Measurements from ENCODE around the gene SLC7A9.
"Not testable (repeated sequence)": the region's sequence is repeated elsewhere in the genome, so short reads cannot be mapped to it uniquely, and the experiment has no call there.

SLC7A9 gene

DNA sequence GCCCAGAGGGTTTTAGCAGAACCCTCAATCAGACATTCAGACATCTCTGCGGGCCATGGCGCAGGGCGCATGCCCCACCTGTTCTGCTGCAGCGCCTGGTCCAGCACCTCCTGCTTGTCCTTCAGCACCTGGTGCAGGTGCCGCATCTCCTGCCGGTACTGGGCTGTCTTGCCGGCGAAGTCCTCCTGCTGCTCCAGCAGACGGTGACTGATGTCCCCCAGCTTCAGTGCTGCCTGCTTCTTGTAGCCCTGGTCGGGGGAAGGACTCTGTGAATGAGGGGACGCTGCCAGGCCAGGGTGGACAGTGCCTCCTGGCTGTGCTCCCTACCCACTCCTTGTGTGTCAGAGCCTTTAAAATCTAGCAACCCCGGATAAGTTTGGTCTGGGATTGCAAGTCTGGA is 12.2 kb upstream of the SLC7A9 start:
- no peak for DNase-seq

DNA sequence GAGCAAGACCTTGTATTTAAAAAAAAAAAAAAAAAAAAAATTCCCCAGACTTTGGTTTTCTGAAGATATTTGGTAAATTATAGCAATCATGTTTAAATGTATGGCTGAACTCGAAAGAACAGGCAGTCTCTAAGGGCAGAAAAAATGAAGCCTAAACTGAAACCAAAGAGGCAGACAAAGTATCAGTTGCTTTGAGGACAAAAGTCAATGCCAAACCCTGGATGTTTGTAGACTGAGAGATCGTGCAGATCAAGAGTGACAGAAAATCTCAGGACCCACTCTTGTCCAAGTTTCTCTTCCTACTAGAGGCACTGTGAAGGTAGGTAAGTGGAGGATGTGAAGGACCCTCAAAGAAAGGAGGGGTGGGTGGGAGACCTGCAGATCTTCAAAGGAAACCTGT is 11.1 kb upstream of the SLC7A9 start:
- no peak for DNase-seq

DNA sequence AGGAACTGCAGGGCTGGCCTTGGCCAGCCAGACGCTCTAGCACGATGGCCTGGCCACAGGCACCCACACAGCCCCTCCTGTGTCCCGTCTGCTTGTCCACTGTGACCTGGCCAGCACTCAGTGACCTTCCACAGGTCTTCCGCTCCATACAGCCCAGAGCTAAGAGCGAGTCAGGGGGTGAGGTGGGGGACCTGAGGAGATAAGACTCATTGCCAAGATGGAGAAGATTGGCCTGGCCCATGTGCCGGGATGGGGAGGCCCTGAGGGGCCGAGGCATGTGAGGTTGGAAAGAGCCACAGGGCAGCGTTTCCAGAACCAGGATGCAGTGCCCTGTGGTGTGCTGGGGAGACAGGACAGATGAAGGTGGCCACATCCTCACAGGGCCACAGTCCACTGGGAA is 10.2 kb upstream of the SLC7A9 start:
- DNase-seq, result no peak

DNA sequence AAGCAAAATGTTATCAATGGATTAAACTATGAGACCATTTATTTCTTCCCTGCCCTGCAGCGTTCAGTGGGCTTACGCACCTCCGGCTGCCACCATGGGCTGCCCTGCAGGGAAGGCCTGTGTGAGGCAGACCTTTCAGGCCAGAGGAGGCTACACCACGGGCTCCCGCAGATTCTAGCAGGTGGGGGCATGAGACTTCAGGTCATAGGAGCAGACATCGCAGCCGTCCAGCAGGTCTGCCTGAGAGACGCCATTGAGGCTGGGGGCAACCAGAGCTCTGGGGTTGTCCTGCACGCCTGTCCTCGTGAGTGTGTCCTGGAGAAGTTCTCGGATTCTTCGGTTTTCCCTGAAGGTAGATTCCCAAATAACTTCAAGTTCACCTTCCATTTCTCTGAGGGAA is 9.4 kb upstream of the SLC7A9 start:
- no peak for DNase-seq

DNA sequence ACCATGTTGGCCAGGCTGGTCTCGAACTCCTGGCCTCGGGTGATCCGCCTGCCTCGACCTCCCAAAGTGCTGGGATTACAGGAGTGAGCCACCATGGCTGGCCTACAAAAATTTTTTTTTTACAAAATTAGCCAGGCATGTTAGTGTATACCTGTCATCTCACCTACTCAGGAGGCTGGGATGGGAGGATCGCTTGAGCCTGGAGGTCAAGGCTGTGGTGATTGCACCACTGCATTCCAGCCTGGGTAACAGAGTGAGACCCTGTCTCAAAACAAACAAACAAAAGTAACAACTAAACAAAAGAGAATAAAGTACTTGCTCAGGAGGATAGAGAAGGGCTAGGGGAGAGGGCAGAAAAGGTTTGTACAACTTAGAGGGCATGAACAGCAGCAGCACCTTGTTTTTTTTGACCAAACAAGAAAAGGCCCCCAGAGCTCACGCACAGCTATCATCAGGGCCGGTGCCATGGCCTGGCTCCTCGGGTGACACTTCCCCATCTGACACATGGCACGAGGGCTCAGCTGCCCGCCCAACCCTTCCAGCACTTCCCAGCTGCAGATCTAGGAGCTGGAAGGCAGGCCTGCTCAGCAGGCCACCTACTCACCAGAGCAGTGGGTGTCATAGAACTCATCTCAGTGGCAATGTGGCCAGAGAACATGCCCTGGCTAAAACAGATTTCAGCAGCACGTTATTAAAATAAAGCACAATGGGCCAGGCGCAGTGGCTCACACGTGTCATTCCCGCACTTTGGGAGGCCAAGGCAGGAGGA is 8.6 kb upstream of the SLC7A9 start:
- no peak for DNase-seq

DNA sequence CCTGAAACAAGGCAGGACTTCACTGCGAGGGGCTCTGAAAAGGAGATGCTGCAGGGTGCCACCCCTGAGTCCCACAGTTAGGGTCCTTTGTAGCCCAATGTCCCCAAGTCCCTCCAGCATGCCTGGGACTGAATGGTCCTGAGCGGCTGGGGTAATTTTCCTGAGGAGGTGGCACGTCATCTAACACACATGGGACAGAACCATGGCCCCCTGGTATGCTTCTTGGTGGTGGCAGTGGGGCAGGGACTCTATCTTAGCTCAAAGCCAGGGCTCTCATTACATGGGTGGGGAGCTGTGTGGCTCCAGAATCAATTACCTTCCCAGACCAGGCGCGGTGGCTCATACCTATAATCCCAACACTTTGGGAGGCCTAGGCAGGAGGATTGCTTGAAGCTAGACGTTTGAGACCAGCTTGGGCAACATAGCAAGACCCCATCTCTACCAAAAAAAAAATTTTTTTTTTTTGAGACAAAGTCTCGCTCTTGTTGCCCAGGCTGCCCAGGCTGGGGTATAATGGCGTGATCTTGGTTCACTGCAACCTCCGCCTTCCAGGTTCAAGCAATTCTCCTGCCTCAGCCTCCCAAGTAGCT is 7.9 kb upstream of the SLC7A9 start:
- DNase-seq, result no peak

DNA sequence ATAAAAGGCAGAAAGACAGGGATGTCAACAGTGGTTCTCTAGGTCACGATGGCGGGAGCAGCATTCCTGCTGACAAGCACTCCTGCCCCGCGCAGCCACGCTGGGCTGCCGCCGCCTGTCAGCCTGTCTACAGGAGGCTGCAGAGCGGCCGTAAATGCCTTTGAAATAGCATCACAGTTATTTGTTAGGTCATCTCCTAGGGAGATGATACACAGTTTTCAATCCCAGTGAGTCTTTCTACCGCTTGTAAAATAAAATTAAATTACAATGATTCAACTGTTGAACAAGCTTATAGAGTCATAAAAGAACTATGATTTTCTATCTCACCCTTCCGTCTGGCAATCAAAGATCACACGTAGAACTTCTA is 7.3 kb upstream of the SLC7A9 start:
- no peak for DNase-seq

DNA sequence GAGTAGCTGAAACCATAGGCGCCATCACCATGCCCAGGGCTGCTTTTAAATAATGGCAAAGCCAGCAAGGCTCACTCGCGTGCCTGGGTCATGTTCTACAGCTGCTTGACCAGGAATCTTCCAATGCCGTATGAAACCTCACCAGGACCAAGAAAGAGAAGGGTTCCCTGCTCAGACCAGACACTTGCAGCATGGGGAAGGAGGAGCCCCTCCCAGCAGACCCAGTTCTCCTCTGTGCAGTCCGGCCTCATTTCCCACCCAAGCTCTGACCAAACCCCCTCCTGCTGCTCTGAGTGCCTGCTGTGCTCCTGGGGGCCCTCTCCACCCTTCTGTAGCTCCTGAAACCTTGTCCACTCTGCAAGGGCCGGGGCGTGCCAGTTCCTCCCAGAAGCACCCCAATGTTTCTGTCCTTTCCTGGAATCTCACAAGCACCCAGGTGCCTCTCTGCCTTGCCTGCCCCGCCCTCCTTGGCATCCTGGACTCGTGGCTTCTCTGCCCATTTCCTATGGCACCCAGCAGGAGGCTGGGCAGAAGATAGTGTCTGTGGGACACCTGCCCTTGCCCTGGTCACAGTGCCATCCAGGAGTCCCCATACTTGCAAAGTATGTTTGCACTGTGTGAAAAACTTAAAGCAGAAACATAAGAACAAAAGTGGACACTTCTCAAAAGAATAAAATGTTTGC is 6.8 kb upstream of the SLC7A9 start:
- no peak for DNase-seq

DNA sequence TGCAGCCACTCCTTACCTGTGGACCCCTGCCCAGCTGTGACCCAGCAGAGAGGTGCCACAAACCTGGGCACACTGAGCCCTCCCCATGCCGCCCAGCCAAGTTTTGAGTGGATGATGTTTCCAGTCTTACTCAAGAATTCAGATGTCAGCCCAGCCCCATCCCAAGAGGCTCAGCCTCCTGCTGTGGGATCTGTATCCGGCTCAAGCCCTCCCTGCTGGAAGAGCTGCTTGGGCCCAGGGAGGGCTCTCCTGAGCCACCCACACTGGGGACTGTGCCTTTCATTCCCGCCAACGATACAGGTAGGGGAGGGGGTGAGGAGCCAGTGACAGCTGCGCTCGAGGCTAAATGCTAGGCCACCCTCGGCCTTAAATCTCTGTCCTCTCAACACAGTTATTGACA is 5.9 kb upstream of the SLC7A9 start:
- DNase-seq, result no peak

DNA sequence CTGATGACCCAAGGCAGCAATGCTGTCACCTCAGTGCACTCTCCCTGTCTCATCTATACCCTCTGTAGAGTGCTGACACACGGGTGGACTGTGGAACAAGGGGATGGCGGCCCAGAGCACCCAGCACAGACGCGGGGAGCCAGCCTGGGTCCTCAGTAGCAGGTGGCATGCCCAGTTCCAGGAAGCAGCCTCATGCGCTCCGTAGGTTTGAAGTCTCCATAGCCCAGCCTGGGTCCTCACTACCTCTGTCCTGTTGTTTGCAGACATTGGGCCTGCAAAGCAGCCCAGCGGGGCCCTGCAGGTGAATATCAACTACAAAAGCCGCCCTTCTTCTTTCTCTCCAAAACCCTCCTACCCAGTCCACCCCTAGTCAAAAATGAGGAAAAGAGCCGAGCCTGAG is 5.0 kb upstream of the SLC7A9 start:
- DNase-seq, result no peak

DNA sequence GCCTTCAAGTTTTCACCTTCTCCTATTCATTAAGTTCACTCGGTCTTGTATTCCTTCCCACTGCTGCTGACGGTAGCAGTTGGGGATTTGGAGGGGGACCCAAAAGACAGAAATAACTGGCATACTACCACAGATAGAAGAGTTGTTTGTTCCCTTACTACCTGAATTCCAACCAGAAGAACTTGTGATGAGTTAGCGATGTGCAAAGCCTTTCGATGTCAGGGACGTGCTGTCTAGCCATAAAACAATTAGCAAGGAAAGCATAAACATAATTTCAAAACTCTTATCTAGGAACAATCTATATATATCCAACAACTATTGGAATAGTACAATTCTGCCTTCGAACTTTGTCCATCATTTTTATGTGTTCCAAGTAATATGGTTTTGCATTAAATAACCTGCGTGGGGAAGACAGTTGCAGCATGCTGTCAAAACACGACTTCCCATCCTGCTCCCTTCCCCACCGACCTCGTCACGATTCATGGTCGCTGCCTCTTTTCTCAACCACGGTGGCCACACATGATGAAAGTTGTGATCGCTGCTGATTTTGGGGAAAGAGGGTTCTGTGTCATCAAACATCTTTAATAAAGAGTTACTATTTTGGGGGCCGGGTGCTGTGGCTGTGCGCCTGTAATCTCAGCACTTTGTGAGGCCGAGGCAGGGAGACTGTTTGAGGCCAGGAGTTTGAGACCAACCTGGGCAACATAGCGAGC is 3.8 kb upstream of the SLC7A9 start:
- DNase-seq, result no peak

DNA sequence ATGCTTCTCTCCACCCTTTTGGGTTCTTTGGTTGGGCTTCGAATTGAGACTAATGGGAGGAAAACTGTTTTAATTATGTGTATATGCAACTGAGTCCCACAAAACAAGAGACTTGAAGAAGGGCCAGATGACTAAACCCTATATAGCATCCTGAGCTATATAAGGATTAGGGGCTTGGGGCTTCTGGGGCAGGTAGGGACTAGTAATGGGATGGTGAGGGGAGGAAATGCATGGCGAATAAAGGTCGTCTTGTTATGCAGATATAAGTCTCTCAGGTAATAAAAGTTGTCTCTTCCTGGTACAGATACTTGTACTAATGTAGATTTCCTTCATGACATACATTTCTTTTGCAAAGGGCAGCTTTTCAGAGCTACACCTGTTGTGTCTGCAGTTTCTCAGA is 2.8 kb upstream of the SLC7A9 start:
- DNase-seq, result no peak

DNA sequence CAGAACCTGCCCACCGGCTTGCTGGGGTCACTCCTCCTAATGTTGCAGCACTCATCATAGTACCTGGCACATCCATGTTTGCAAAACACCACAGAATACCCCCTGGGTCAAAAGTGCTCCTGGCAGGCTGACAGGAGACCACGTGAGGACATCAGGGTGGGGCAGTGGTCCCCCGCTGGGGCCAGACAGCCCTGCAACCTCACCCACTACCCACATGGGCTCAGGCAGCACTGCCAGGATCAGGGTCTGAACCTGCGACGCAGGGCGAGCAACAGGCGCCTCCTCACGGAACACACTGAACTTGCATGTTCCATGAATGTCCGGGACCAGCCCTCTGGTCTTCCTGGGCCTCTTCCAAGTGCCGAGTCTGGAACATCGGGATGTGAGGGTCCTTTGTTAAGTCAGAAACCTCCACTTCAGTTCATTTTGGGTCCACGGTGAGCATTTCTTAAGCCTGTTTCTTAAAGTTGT is 1.4 kb upstream of the SLC7A9 start:
- DNase-seq, result no peak

DNA sequence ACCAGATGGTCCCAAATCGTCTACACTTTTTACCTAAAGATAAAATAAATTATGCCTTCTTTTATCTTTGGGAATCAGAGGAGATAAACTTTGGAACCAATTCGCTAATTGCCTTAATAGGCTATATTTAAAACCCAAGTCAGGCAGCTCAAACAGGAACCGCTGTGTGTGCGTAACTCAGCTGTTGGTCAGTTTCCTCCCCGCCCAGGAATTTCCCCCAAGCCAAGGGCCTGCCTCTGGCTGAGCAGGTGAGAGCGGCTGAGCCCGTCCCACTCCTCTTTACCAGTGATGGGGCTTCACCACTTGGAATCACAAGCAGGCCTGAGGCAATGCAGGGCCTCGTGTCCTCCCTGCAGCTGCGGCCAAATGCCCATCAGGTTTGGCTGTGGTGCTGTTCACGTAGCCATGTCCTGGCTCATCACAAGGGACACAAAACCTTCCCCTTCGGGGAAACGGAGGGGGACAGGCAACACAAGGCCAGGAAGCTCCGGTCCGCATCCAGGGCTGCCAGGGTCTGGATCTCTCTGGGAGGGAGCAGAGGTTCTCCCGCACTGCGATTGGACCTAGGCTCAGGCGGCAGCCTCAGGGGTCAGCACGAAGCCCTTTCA is 503 bp upstream of the SLC7A9 start:
- DNase-seq, result no peak

DNA sequence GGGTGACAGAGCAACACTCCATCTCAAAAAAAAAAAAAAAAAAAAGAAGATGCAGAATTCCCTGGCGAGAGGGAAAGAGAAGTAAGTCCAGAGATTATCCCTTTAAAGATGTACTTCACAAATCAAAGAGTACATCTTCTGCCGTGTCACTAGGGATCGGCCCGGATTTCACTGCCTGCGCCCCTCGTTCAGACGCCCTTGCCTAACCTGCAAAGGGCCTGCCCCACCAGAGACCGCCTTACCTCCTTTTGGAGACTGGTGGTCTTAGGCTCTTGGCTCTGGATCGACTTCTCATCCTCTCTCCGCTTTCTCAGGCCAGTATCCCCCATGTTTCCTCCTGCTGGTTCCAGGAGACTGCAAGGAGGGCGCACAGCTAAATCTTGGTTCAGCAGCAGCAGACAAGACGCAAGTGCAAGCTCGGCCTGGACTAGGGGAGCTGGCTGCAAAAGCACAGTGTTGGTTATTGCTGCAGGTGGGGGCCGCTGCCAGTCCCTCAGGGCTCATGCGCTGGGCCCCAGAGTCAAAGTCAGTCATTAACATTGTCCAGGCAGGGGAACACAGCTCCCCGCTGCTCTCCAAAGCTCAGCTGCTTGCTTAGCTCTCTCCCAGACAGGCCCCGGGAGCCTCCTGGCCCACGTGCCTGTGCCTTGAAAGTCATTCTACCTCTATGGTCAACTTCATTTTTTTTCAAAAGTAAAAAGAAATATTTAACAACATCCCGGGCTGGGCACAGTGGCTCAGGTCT is 1.2 kb downstream of the SLC7A9 start:
- no peak for DNase-seq

DNA sequence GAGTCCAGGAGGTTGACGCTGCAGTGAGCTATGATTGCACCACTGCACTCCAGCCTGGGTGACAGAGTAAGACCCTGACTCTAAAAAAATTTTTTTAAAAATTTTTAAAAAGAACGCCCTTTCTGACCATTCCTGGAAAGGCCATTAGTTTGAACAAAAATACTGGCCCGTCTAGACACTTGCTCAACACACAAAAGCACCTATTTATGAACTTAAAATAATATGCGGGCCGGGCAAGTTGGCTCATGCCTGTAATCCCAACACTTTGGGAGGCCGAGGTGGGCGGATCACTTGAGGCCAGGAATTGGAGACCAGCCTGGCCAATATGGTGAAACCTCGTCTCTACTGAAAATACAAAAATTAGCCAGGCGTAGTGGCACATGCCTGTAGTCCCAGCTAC is 2.1 kb downstream of the SLC7A9 start:
- DNase-seq, result not testable (repeated sequence)

DNA sequence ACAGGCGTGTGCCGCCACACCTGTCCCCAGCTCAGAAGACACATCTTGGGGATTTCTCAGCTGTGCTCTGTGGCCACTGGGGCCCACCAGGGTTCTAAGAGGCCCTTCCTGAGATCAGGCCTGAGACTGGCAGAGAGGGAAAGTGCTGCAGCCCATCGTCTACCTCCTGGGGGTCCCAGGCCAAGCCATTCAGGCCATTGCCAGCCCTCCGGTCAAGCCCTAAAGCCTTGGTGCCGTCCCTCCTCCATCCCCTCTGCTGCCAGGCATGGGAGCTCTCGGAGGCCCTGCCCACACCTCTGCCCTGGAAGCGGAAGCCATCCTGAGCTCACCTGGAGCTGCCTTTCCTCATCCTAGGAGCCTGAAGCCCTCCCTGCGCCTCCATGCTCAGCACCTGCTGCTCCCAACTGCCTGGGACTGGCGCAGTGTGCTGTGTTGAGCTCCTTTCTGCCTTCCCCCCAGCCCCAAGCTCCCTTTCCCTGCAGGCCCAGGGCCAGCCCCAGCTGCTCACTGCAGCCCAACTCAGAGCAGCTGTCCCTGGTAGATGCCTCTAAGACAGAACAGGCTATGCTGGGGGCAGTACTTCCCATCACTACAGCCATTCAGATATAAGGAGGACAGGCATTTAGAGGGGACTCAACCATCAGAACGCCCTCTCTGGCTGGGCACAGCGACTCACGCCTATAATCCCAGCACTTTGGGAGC is 2.9 kb downstream of the SLC7A9 start:
- DNase-seq, result no peak

DNA sequence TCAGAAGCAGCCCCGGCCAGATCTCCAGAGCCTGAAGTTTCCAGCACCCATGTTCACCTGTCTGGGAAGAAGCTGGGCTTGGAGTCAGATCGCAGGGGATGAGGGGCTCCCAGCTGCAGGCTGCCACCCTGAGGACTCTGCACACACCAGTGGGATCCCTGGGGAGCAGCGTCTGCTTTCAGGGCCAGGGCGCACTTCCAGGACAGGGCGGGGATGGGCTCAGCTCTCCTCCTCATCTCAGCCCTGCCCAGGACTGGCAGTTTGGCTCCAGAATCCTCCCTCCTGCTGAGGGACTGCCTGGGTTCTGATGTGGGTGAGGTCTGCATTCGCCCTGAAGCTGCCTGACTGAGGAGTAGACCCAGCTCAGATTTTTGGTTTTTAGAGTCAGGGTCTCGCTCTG is 3.5 kb downstream of the SLC7A9 start:
- no peak for DNase-seq

DNA sequence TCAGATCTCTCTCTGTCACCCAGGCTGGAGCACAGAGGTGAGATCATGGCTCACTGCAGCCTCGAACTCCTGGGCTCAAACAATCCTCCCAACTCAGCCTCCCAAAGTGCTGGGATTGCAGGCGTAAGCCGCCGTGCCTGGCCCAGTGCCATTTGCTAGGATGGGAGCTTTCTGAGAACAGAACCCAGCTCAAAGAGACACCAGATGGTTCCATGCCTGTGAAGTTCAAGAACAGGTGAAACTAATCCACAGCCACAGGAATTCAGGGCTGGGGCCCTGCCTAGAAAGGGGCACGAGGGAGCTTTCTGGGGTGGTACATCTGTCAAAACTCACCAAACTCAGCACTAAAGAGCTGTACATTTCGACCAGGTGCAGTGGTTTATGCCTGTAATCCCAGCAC is 4.2 kb downstream of the SLC7A9 start:
- no peak for DNase-seq

DNA sequence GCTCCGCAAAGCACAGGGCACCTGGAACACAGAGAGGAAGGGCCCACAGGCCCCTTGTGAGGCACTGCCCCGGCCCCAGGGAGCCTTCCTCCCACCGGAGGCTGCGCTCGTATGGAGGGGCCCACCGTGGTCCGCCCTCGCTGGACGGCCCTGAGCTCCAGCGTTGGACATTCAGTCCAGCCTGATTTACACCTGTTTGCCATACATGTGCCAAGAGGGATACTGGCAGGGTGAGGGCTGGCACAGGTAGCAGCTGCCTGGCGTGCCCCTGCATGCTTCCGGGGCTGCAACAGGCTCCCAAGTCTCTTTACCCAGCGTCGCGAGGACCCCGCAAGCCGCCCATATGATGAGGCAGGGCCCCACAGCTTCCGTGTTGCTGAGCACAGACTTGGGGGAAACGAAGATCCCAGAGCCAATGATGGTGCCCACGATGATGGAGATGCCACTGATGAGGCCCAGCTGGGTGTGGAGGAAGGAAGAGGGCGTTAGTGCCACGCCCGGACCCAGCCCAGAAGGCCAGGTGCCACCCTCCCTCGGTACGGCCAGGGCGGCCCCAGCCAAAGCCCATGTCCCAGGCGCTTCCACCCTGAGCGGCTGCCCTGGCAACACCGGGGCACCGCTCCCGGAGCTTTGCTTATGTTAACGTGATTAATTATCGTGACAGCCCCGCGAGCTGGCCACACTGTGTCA is 5.1 kb downstream of the SLC7A9 start:
- DNase-seq, result no peak

DNA sequence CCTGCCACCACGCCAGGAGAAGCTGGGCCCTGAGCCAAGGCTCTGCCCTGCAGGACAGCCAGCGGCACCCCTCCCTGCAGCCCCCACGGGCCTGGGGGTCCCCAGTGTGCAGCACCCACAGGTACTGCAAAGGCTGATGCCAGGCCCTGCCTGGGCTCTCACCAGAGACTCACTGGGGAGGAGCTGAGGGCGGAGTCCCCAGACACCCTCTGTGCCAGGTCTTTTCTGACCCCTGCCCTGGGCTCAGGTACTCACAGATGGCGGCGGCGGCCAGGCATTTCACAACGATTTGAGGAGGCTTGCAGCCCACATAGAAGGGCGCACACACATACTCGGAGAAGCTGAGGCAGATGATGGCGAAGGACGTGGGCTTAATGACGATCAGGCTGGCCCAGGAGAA is 5.7 kb downstream of the SLC7A9 start:
- no peak for DNase-seq

All from Kasumi-1 (cell line).